NB4 (cell line): ENCODE results near the gene ATPAF2.

Source experiments
- DNase-seq: peaks from one replicate; pipeline ENCODE4 v3.0.0; 2010; ENCODE audit warnings: low read depth
- H3K4me3 ChIP-seq: one replicate; pipeline ENCODE4 v1.5.1; 2011; ENCODE audit warnings: mild to moderate bottlenecking, low read depth, low read length, moderate library complexity
- CTCF ChIP-seq: IDR thresholded peaks from one replicate; pipeline ENCODE4 v1.5.1; 2012; ENCODE audit warnings: low read depth, low read length
- MAX ChIP-seq: IDR thresholded peaks from 2 replicates; pipeline ENCODE4 v1.6.1; 2011; ENCODE audit warnings: low read depth, low read length
- MYC ChIP-seq: IDR thresholded peaks from 2 replicates; pipeline ENCODE4 v1.6.1; 2011; ENCODE audit warnings: low read depth, low read length
- POLR2A ChIP-seq: IDR thresholded peaks from 2 replicates; pipeline ENCODE4 v1.6.1; 2011; ENCODE audit warnings: mild to moderate bottlenecking; ENCODE audit not compliant: insufficient read length; ENCODE audit errors: extremely low read depth

The ATPAF2 gene

DNA sequence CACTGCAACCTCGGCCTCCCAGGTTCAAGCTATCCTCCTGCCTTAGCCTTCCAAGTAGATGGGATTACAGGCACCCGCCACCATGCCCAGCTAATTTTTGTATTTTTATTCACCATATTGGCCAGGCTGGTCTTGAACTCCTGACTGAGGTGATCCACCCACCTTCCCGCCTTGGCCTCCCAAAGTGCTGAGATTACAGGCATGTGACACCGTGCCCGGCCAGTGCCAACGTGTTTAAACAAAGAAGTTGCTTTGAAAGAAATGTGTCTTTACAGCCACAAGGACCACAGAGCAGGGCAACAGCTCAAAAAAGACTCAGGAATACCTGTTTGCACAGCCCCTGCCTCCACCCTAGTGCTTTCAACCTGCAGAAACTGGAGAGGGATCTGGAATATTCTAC lies 25.0 kb downstream of the ATPAF2 start:
- H3K4me3 ChIP-seq, result no peak overlapping the region
- DNase-seq, result no peak
- TF ChIP-seq CTCF (no peak), MAX (no peak), POLR2A (no peak), MYC (no peak)

DNA sequence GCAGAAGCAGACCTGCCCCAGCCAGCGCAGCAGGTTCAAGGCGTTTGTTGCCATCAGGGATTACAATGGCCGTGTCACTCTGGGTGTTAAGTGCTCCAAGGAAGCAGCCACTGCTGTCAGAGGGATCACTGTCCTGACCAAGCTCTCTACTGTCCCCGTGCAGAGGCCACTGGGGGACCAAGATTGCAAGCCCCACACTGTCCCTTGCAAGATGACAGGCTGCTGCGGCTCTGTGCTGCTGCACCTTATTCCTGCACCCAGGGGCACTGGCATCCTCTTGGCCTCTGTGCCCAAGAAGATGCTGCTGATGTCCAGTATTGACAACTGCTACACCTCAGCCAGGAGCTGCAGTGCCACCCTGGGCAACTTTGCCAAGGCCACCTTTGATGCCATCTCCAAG lies 27.7 kb downstream of the ATPAF2 start:
- DNase-seq, result no peak
- TF ChIP-seq MAX (no peak), MYC (no peak), CTCF (no peak), POLR2A (no peak)
- no peak overlapping the region for H3K4me3 ChIP-seq

- DNase-seq, result no peak
- no peak overlapping the region for H3K4me3 ChIP-seq
- TF ChIP-seq CTCF (no peak), MYC (no peak), MAX (no peak), POLR2A (no peak)
Observed at GRCh38 chr17:18009609-18010420, 29.2 kb downstream of the ATPAF2 start.

DNA sequence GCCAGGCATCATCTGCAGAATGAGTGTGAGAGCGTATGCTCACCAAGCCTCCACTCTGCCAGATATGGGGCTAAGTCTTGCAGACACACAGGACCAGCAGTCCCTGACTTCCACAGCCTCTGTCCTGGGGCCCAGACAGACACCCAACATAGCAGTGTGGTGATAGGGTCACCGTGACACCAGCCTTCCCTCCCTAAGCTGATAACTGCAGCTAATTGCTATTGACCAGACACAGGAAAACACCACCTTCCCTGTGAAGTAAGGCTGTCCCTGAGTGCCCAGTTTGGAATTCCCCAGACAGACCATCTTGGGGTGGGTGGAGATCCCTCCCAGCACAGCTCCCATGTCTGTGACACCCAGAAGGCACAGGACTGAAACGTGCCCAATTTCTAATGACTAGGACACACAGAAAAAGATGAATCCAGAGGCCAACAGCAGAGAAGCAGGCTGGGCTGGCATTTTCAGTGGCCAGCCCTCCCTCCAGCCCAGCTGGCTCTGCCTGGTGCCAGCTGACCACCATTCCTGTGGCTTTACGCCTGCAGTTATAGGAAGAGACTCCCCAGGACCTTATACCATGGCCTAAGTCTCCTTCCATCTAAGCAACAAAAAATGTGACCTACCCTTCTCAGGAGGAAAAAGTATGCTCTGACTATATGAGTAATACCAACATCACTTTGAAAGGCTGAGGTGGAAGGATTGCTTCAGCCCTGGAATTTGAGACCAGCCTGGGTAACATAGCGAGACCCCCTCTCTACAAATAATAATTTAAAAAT lies 30.3 kb downstream of the ATPAF2 start:
- DNase-seq, result no peak
- TF ChIP-seq CTCF (no peak), MAX (no peak), MYC (no peak), POLR2A (no peak)
- H3K4me3 ChIP-seq, result no peak overlapping the region

DNA sequence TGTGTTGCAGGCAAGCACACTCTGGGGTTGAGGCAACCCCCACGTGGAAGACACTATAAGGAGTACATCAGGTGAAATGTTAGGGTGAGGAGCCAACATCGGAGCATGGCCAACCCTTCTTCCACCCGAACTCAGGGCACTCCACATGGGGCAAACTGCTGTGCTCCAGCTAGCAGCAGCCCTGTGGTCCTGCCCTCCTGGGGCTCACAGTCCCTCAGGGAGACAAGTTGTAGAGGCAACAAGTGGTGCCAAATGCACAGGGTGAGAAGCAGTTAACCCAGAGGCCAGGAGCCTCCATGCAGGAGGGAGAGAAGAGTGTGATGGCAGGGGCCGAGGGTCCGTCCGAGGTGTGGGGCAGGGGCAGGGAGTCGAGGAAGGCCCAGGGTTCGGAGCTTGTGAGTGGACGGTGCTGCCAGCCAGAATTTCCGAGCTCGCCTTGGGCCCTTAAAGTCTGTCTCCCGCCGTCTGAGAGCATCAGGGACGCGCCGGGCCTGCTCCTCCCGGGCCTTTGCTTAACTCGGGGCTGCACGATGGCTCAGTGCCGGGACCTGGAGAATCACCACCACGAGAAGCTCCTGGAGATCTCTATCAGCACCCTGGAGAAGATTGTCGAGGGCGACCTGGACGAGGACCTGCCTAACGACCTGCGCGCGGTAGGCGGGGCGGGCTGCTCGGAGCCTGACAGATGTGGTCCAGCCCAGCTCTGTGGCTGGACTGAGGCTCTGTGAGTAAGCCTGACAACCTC lies 32.3 kb downstream of the ATPAF2 start:
- H3K4me3 ChIP-seq, result no peak overlapping the region
- no peak for DNase-seq
- no peak for TF ChIP-seq MAX
- TF ChIP-seq POLR2A, result no peak
- TF ChIP-seq MYC, result no peak
- no peak for TF ChIP-seq CTCF
